H9 (cell line): ENCODE data around the gene GPC4. TPM values are rescaled to one million over a fixed set of nuclear protein-coding genes. Genes with fewer than 3 reads are reported as not detected.

Experiments
- DNase-seq: peaks from one replicate; pipeline ENCODE4 v3.0.0-alpha.2; 2017
- H2AFZ ChIP-seq: one replicate; pipeline ENCODE4 v1.6.1; 2013; ENCODE audit warnings: mild to moderate bottlenecking, low read length, control low read depth, moderate library complexity
- H2AK5ac ChIP-seq: 2 replicates; pipeline ENCODE4 v1.6.1; 2013; ENCODE audit warnings: low read length, control low read depth, mixed read lengths; ENCODE audit not compliant: insufficient read length
- H2BK120ac ChIP-seq: one replicate; pipeline ENCODE4 v1.6.1; 2013; ENCODE audit warnings: low read depth, mild to moderate bottlenecking, low read length, control low read depth, inconsistent platforms; ENCODE audit not compliant: poor library complexity, severe bottlenecking
- H2BK12ac ChIP-seq: 2 replicates; pipeline ENCODE4 v1.6.1; 2013; ENCODE audit warnings: low read length, control low read depth, mixed read lengths, low read depth; ENCODE audit not compliant: insufficient read length
- H2BK15ac ChIP-seq: 2 replicates; pipeline ENCODE4 v1.6.1; 2013; ENCODE audit warnings: low read depth, low read length, control low read depth
- H2BK20ac ChIP-seq: one replicate; pipeline ENCODE4 v1.6.1; 2013; ENCODE audit warnings: low read depth, mild to moderate bottlenecking, low read length, control low read depth, inconsistent platforms; ENCODE audit not compliant: poor library complexity, severe bottlenecking
- H2BK5ac ChIP-seq: 2 replicates; pipeline ENCODE4 v1.6.1; 2013; ENCODE audit warnings: low read length, control low read depth, mixed read lengths; ENCODE audit not compliant: insufficient read length
- H3K14ac ChIP-seq: 2 replicates; pipeline ENCODE4 v1.6.1; 2013; ENCODE audit warnings: low read length, control low read depth; ENCODE audit not compliant: insufficient read depth
- H3K18ac ChIP-seq: 2 replicates; pipeline ENCODE4 v1.6.1; 2013; ENCODE audit warnings: low read depth, mild to moderate bottlenecking, mixed read lengths, low read length, control low read depth; ENCODE audit not compliant: insufficient read length
- H3K23ac ChIP-seq: 2 replicates; pipeline ENCODE4 v1.6.1; 2013; ENCODE audit warnings: low read length, control low read depth, mixed read lengths, low read depth; ENCODE audit not compliant: insufficient read length
- H3K23me2 ChIP-seq: 2 replicates; pipeline ENCODE4 v1.6.1; 2013; ENCODE audit warnings: low read depth, mild to moderate bottlenecking, mixed read lengths, low read length, control low read depth; ENCODE audit not compliant: insufficient read length, poor library complexity, severe bottlenecking
- H3K27ac ChIP-seq: 2 replicates; pipeline ENCODE4 v1.5.1; 2013; ENCODE audit warnings: low read length, control low read depth, mixed read lengths, low read depth; ENCODE audit not compliant: insufficient read length
- H3K27me3 ChIP-seq: 2 replicates; pipeline ENCODE4 v1.6.1; 2013; ENCODE audit warnings: low read length, control low read depth, inconsistent platforms; ENCODE audit not compliant: insufficient read depth
- H3K4ac ChIP-seq: 2 replicates; pipeline ENCODE4 v1.6.1; 2013; ENCODE audit warnings: low read depth, mild to moderate bottlenecking, control low read depth, inconsistent platforms, low read length, moderate library complexity
- H3K4me1 ChIP-seq: 2 replicates; pipeline ENCODE4 v1.6.1; 2013; ENCODE audit warnings: low read length, control low read depth, inconsistent platforms; ENCODE audit not compliant: insufficient read depth
- H3K4me2 ChIP-seq: 2 replicates; pipeline ENCODE4 v1.6.1; 2013; ENCODE audit warnings: low read length, control low read depth, mixed read lengths; ENCODE audit not compliant: insufficient read length, insufficient read depth
- H3K56ac ChIP-seq: 2 replicates; pipeline ENCODE4 v1.6.1; 2013; ENCODE audit warnings: low read depth, mild to moderate bottlenecking, mixed read lengths, low read length, control low read depth; ENCODE audit not compliant: insufficient read length
- H3K79me1 ChIP-seq: 2 replicates; pipeline ENCODE4 v1.6.1; 2013; ENCODE audit warnings: low read depth, mild to moderate bottlenecking, moderate library complexity, low read length, control low read depth, inconsistent platforms; ENCODE audit not compliant: insufficient read depth, poor library complexity, severe bottlenecking
- H3K79me2 ChIP-seq: 2 replicates; pipeline ENCODE4 v1.6.1; 2013; ENCODE audit warnings: low read length, control low read depth, inconsistent platforms; ENCODE audit not compliant: insufficient read depth
- H3K9ac ChIP-seq: 2 replicates; pipeline ENCODE4 v1.6.1; 2013; ENCODE audit warnings: low read length, control low read depth, mixed read lengths; ENCODE audit not compliant: insufficient read length; ENCODE audit errors: extremely low read depth
- H3K9me3 ChIP-seq: one replicate; pipeline ENCODE4 v1.6.1; 2013; ENCODE audit warnings: low read depth, low read length, inconsistent platforms; ENCODE audit not compliant: control insufficient read depth
- H3T11ph ChIP-seq: one replicate; pipeline ENCODE4 v1.6.1; 2013; ENCODE audit warnings: mild to moderate bottlenecking, low read length, control low read depth, inconsistent platforms
- H4K20me1 ChIP-seq: one replicate; pipeline ENCODE4 v1.6.1; 2013; ENCODE audit not compliant: control insufficient read depth, insufficient read length, insufficient read depth
- H4K5ac ChIP-seq: 2 replicates; pipeline ENCODE4 v1.6.1; 2013; ENCODE audit warnings: low read depth, mild to moderate bottlenecking, mixed read lengths, low read length, control low read depth; ENCODE audit not compliant: insufficient read length
- H4K8ac ChIP-seq: replicated peaks from 2 replicates; pipeline ENCODE4 v1.6.1; 2013; ENCODE audit warnings: low read length, control low read depth, mixed read lengths, low read depth; ENCODE audit not compliant: insufficient read length
- H4K91ac ChIP-seq: 2 replicates; pipeline ENCODE4 v1.6.1; 2013; ENCODE audit warnings: low read depth, mild to moderate bottlenecking, moderate library complexity, mixed read lengths, low read length, control low read depth; ENCODE audit not compliant: insufficient read length
- H3K27ac Mint-ChIP-seq, 3 experiments: 2 replicates in 2 of 3; 3 replicates in 1 of 3; pipeline ENCODE4 v1.8.0; 2020 to 2021; ENCODE audit warnings: mixed read lengths in 3 of 3, mild to moderate bottlenecking in 1 of 3, moderate library complexity in 1 of 3
- H3K27me3 Mint-ChIP-seq: 2 replicates; pipeline ENCODE4 v1.8.0; 2021; ENCODE audit warnings: low read depth, mild to moderate bottlenecking, moderate library complexity, mixed read lengths
- H3K36me3 Mint-ChIP-seq, 3 experiments: 2 replicates in 2 of 3; 3 replicates in 1 of 3; pipeline ENCODE4 v1.8.0; 2020 to 2021; ENCODE audit warnings: low read depth in 3 of 3, mixed read lengths in 3 of 3; ENCODE audit not compliant: insufficient read depth in 1 of 3
- H3K4me1 Mint-ChIP-seq, 2 experiments: 2 replicates each; pipeline ENCODE4 v1.8.0; 2020; ENCODE audit warnings: mixed read lengths in 2 of 2
- H3K4me3 Mint-ChIP-seq, 2 experiments: 2 replicates in 1 of 2; 3 replicates in 1 of 2; pipeline ENCODE4 v1.8.0; 2020 to 2021; ENCODE audit warnings: mild to moderate bottlenecking in 2 of 2, mixed read lengths in 2 of 2, moderate library complexity in 1 of 2
- H3K9me3 Mint-ChIP-seq, 2 experiments: 2 replicates in 1 of 2; 3 replicates in 1 of 2; pipeline ENCODE4 v1.8.0; 2020; ENCODE audit warnings: mild to moderate bottlenecking in 2 of 2, mixed read lengths in 2 of 2, moderate library complexity in 1 of 2
- CTCF ChIP-seq: fragments of 200-600 bp; sonication (generic); conservative IDR thresholded peaks from 3 replicates; pipeline ENCODE4 v1.8.0; 2021; ENCODE audit warnings: antibody characterized with exemption, mild to moderate bottlenecking
- WGBS: extraction: QIAGEN DNeasy Blood & Tissue Kit; methylation state at CpG from one replicate; pipeline ENCODE4 v1.1.7; 2013; ENCODE audit warnings: missing lambda C conversion rate, low lambda C conversion rate, mixed read lengths; ENCODE audit not compliant: insufficient read length; ENCODE audit errors: extremely low coverage; 5-methylcytosine and 5-hydroxymethylcytosine counted together
- total RNA-seq: library from RNA; stranded (reverse); gene quantifications from 2 replicates; pipeline ENCODE4 v1.2.1, GENCODE V29; 2021

Gene GPC4
- total RNA-seq, 1 experiment from 2014 or later: 416 TPM

GRCh38 chrX:133448512-133449076, 33.3 kb upstream of the GPC4 start:
- Histone ChIP-seq H3K18ac (no peak overlapping the region), H3K23ac (no peak overlapping the region), H3K79me1 (no peaks in the 10 kb centered on the region), H2BK15ac (no peak overlapping the region), H2BK120ac (no peak overlapping the region), H3K4ac (no peak overlapping the region), H3K14ac (no peak overlapping the region), H3K56ac (no peak overlapping the region), H3K9ac (no peak overlapping the region), H3K27ac (no peak overlapping the region), H4K20me1 (no peaks in the 10 kb centered on the region), H2BK12ac (no peak overlapping the region), H4K8ac (no peak overlapping the region), H2AK5ac (no peak overlapping the region), H3K23me2 (no peaks in the 10 kb centered on the region), H2BK5ac (no peak overlapping the region), H2AFZ (no peak overlapping the region), H3T11ph (peak overlapping the region; percentile 45), H3K4me1 (peaks cover 14% of the 10 kb centered on the region; the same call in 1 of the 2 replicates), H3K4me2 (no peak overlapping the region), H3K79me2 (no peaks in the 10 kb centered on the region), H3K9me3 (no peaks in the 10 kb centered on the region), H2BK20ac (no peak overlapping the region), H4K91ac (no peak overlapping the region), H3K27me3 (no peaks in the 10 kb centered on the region), H4K5ac (no peak overlapping the region)
- no CpG with 5 or more reads among the region's 4 CpGs for WGBS
- Mint-ChIP-seq H3K36me3 (no peaks in the 10 kb centered on the region; a peak in 1 of 7 replicates), H3K27ac (peak overlapping the region; percentile 88 to 98 (median 96)), H3K9me3 (peaks cover 0 to 3% of the 10 kb centered on the region in 2 experiments; a peak in 2 of 5 replicates), H3K4me1 (peaks cover 48 to 58% of the 10 kb centered on the region in 2 experiments), H3K4me3 (peak overlapping the region in 1 of 2 experiments; percentile 4; a peak in 1 of 5 replicates), H3K27me3 (no peaks in the 10 kb centered on the region)
- no peak for DNase-seq
- no peak for TF ChIP-seq CTCF
